Uterus (tissue), 2 donors: ENCODE measurements around the gene LIPM.

Experiments
- CTCF ChIP-seq, 4 experiments: fragments of 200-600 bp in 2 of 4; fragments of 450-650 bp in 2 of 4; sonication (generic) in 2 of 4; IDR thresholded peaks; one replicate each; pipeline ENCODE4 v1.5.1; 2016 to 2019; ENCODE audit warnings: antibody characterized with exemption in 4 of 4, mild to moderate bottlenecking in 2 of 4, moderate library complexity in 1 of 4
- POLR2A ChIP-seq, 2 donors: fragments of 450-650 bp; IDR thresholded peaks; one replicate each; pipeline ENCODE4 v1.6.1; 2016; ENCODE audit warnings: antibody characterized with exemption in 2 of 2, mild to moderate bottlenecking in 1 of 2, moderate library complexity in 1 of 2

GRCh38 chr10:88827671-88828070 lies 25.1 kb downstream of the LIPM start:
- no peak for TF ChIP-seq CTCF (IDR thresholded peaks at IDR 0.05)
- TF ChIP-seq POLR2A (IDR thresholded peaks at IDR 0.05), result no peak
